WTC11 (cell line): ENCODE measurements around the gene LMF1.

Experiments
- ATF2 ChIP-seq: sonication (generic); formaldehyde crosslinking; IDR thresholded peaks from 2 replicates; pipeline ENCODE4 v1.8.1; 2022; ENCODE audit warnings: low read depth, missing genetic modification reagents, borderline replicate concordance
- ELF4 ChIP-seq: sonication (generic); formaldehyde crosslinking; IDR thresholded peaks from 2 replicates; pipeline ENCODE4 v1.8.1; 2022; ENCODE audit warnings: low read depth, mild to moderate bottlenecking, moderate library complexity, missing genetic modification reagents
- MYBL2 ChIP-seq: sonication (generic); formaldehyde crosslinking; IDR thresholded peaks from 2 replicates; pipeline ENCODE4 v1.8.1; 2023; ENCODE audit warnings: mild to moderate bottlenecking, moderate library complexity, missing genetic modification reagents

- TF ChIP-seq ATF2 (CRISPR knock-in tag) (no peak), ELF4 (CRISPR knock-in tag) (no peak), MYBL2 (CRISPR knock-in tag) (no peak)
Observed at GRCh38 chr16:977081-977701, 6.4 kb upstream of the LMF1 start.
